ENCODE results near the gene COL8A2. TPM values are rescaled to one million over a fixed set of nuclear protein-coding genes. Genes with fewer than 3 reads are reported as not detected.
A peak's percentile ranks its signal among the peaks of the same experiment; 100 is the strongest.

COL8A2 gene
- polyA plus RNA-seq, 3 donors = 0.90 to 3.0 (median 1.6) TPM

- Mint-ChIP-seq H3K36me3 (no peaks in the 10 kb centered on the region), H3K27ac (no peak overlapping the region), H3K27me3 (ENCODE audit: low read depth in 3 of 3) (peaks cover 19 to 27% (median 24%) of the 10 kb centered on the region in 3 donors), H3K4me1 (peaks cover 18% of the 10 kb centered on the region), H3K4me3 (no peak overlapping the region), H3K9me3 (peaks cover 0 to 6% (median 0%) of the 10 kb centered on the region in 7 donors)
- Histone ChIP-seq H4K20me1 (ENCODE audit: insufficient read depth, low read length) (no peaks in the 10 kb centered on the region), H3K27me3 (ENCODE audit: control insufficient read depth in 2 of 2, insufficient read depth in 2 of 2, low read length in 2 of 2) (peaks cover 0 to 20% of the 10 kb centered on the region in 2 donors), H3K36me3 (replicated peaks in 1 of 2; ENCODE audit: control insufficient read depth in 1 of 2, insufficient read depth in 2 of 2, low read length in 2 of 2) (no peaks in the 10 kb centered on the region), H3K9me3 (replicated peaks in 1 of 2; ENCODE audit: control insufficient read depth in 1 of 2, insufficient read depth in 1 of 2, low read length in 2 of 2) (no peaks in the 10 kb centered on the region), H3K9ac (ENCODE audit: insufficient read depth, low read length, poor library complexity, severe bottlenecking) (no peak overlapping the region), H3K4me2 (replicated peaks; ENCODE audit: extremely low read depth, low read length, poor library complexity, severe bottlenecking) (no peak overlapping the region), H2AFZ (ENCODE audit: insufficient read depth, low read depth, low read length, poor library complexity, severe bottlenecking) (no peak overlapping the region), H3K4me3 (replicated peaks in 1 of 3; ENCODE audit: low read depth in 2 of 3, low read length in 3 of 3) (no peak overlapping the region), H3K27ac (ENCODE audit: low read depth in 1 of 2, low read length in 2 of 2) (no peak overlapping the region), H3K4me1 (ENCODE audit: control insufficient read depth in 1 of 2, insufficient read depth in 2 of 2, low read length in 2 of 2) (peaks cover 16 to 21% of the 10 kb centered on the region in 2 donors), H3K79me2 (ENCODE audit: insufficient read depth, low read length) (no peaks in the 10 kb centered on the region)
- no CpG with 5 or more reads among the region's 3 CpGs for WGBS (ENCODE audit: insufficient coverage)
- no peak for TF ChIP-seq CTCF (IDR thresholded peaks at IDR 0.05)
- DNase-seq = no peak
- intact Hi-C loops (cut with micrococcal nuclease) = no loop called here
These were observed 44.8 kb downstream of the COL8A2 start for GRCh38 chr1:36080236-36080635.

- H3K4me3 Mint-ChIP-seq = no peak overlapping the region
- no peak overlapping the region for H3K27ac Mint-ChIP-seq
- no peak overlapping the region for H3K9ac ChIP-seq (ENCODE audit: insufficient read depth, low read length, poor library complexity, severe bottlenecking)
- no peaks in the 10 kb centered on the region for H3K9me3 ChIP-seq (replicated peaks in 1 of 2; ENCODE audit: control insufficient read depth in 1 of 2, insufficient read depth in 1 of 2, low read length in 2 of 2)
- H3K27me3 ChIP-seq (ENCODE audit: control insufficient read depth in 2 of 2, insufficient read depth in 2 of 2, low read length in 2 of 2) = no peaks in the 10 kb centered on the region
- TF ChIP-seq CTCF (IDR thresholded peaks at IDR 0.05) = no peak
- H3K27me3 Mint-ChIP-seq (ENCODE audit: low read depth in 3 of 3) = peaks cover 0 to 8% (median 3%) of the 10 kb centered on the region in 3 donors
- H3K4me1 ChIP-seq (ENCODE audit: control insufficient read depth in 1 of 2, insufficient read depth in 2 of 2, low read length in 2 of 2) = peaks cover 15 to 23% of the 10 kb centered on the region in 2 donors
- H2AFZ ChIP-seq (ENCODE audit: insufficient read depth, low read depth, low read length, poor library complexity, severe bottlenecking) = no peak overlapping the region
- peaks cover 26% of the 10 kb centered on the region for H3K4me1 Mint-ChIP-seq
- H3K4me2 ChIP-seq (replicated peaks; ENCODE audit: extremely low read depth, low read length, poor library complexity, severe bottlenecking) = no peak overlapping the region
- peak overlapping the region in 1 of 2 donors; percentile 31 for H3K27ac ChIP-seq (ENCODE audit: low read depth in 1 of 2, low read length in 2 of 2)
- no peaks in the 10 kb centered on the region for H4K20me1 ChIP-seq (ENCODE audit: insufficient read depth, low read length)
- H3K4me3 ChIP-seq (replicated peaks in 1 of 3; ENCODE audit: low read depth in 2 of 3, low read length in 3 of 3) = no peak overlapping the region
- no peaks in the 10 kb centered on the region for H3K36me3 Mint-ChIP-seq
- DNase-seq = no peak
- no peaks in the 10 kb centered on the region for H3K79me2 ChIP-seq (ENCODE audit: insufficient read depth, low read length)
- no peaks in the 10 kb centered on the region for H3K36me3 ChIP-seq (replicated peaks in 1 of 2; ENCODE audit: control insufficient read depth in 1 of 2, insufficient read depth in 2 of 2, low read length in 2 of 2)
- peaks cover 0 to 3% (median 0%) of the 10 kb centered on the region in 7 donors for H3K9me3 Mint-ChIP-seq
- no CpG with 5 or more reads among the region's 4 CpGs for WGBS (ENCODE audit: insufficient coverage)
- intact Hi-C loops (cut with micrococcal nuclease) = no loop called here
These were observed 47.9 kb downstream of the COL8A2 start for GRCh38 chr1:36076979-36077573.

All from CD14-positive monocyte (primary cell).